Stimulated activated memory B cell treated with anti-CD40 and anti-IgM and Interleukin-4, amounts not matched to agents 10 μg/mL and 1 μg/mL and 100 μg/mL, for 72 hours (primary cell): Measurements from ENCODE around the gene DTNBP1.

Source experiments
- ATAC-seq: fragments of 150-1000 bp; cut with Tn5 transposase; 2 replicates; pipeline ENCODE4 v1.10.0; 2021
- H3K27ac Mint-ChIP-seq: one replicate; pipeline ENCODE4 v1.8.0; 2022; ENCODE audit warnings: mild to moderate bottlenecking, mixed read lengths
- H3K27me3 Mint-ChIP-seq: one replicate; pipeline ENCODE4 v1.8.0; 2022; ENCODE audit warnings: mixed read lengths
- H3K36me3 Mint-ChIP-seq: one replicate; pipeline ENCODE4 v1.8.0; 2022; ENCODE audit warnings: mixed read lengths
- H3K4me1 Mint-ChIP-seq: one replicate; pipeline ENCODE4 v1.8.0; 2022; ENCODE audit warnings: mixed read lengths
- H3K4me3 Mint-ChIP-seq: one replicate; pipeline ENCODE4 v1.8.0; 2022; ENCODE audit warnings: mild to moderate bottlenecking, moderate library complexity, mixed read lengths
- H3K9me3 Mint-ChIP-seq: one replicate; pipeline ENCODE4 v1.8.0; 2022; ENCODE audit warnings: mixed read lengths

DTNBP1 gene

GRCh38 chr6:15484140-15484539 lies 178.7 kb downstream of the DTNBP1 start:
- Mint-ChIP-seq H3K4me3 (no peak overlapping the region), H3K27me3 (no peaks in the 10 kb centered on the region), H3K36me3 (peaks cover 31% of the 10 kb centered on the region), H3K9me3 (no peaks in the 10 kb centered on the region), H3K27ac (no peak overlapping the region), H3K4me1 (peaks cover 36% of the 10 kb centered on the region)
- no peak for ATAC-seq

DNA sequence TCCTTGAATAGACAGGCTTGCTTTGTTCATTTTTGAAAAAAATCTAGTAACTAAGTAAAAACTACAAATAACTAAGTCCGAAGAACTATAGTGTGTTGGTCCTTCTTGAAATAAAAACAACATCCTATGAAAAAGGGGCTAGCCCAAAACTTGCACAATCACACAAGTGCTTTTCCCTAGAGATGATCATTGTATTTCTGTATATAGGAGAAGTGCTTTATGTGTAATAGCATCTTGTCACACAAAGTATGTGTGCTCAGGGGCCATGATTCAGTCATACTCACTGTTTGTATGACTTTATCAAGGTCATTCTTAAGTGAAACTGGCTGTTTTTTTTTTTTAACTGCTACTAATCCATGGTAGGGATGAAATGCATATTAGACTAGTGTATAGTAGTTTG lies 179.8 kb downstream of the DTNBP1 start:
- no peak for ATAC-seq
- Mint-ChIP-seq H3K27ac (no peak overlapping the region), H3K27me3 (no peaks in the 10 kb centered on the region), H3K36me3 (peaks cover 24% of the 10 kb centered on the region), H3K9me3 (no peaks in the 10 kb centered on the region), H3K4me1 (peaks cover 39% of the 10 kb centered on the region), H3K4me3 (no peak overlapping the region)

GRCh38 chr6:15481390-15482291 lies 181.2 kb downstream of the DTNBP1 start:
- no peak overlapping the region for H3K27ac Mint-ChIP-seq
- H3K4me3 Mint-ChIP-seq: no peak overlapping the region

GRCh38 chr6:15480525-15480924 lies 182.3 kb downstream of the DTNBP1 start:
- Mint-ChIP-seq H3K36me3 (peaks cover 18% of the 10 kb centered on the region), H3K9me3 (no peaks in the 10 kb centered on the region), H3K27me3 (no peaks in the 10 kb centered on the region), H3K4me3 (no peak overlapping the region), H3K4me1 (peaks cover 39% of the 10 kb centered on the region), H3K27ac (no peak overlapping the region)
- no peak for ATAC-seq

More at GRCh38 chr6:15481390-15482291, 181.2 kb downstream of the DTNBP1 start:
- Mint-ChIP-seq H3K36me3 (peaks cover 13% of the 10 kb centered on the region), H3K27me3 (no peaks in the 10 kb centered on the region), H3K9me3 (no peaks in the 10 kb centered on the region), H3K4me1 (peaks cover 44% of the 10 kb centered on the region)
- no peak for ATAC-seq

DNA sequence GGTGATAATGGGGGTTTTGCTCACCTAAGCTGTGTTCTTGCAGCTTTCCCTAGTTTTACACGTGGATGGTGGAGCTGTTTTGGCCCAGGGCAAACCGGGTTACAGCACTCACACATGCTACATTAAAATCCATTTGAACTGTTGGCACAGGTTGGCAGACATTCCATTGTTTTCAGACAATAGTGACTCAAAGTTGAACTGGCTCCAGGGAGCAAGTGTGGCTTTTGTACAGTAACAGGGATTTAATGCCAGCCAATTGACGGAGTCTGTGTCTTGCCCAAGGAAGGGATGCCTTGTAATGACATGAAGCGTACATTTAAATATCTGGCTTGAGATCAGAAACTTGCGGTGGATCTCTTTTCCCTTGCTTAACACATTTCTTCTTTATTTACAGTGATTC lies 183.1 kb downstream of the DTNBP1 start:
- no peaks in the 10 kb centered on the region for H3K9me3 Mint-ChIP-seq
- ATAC-seq: no peak
- H3K36me3 Mint-ChIP-seq: peaks cover 26% of the 10 kb centered on the region
- H3K27me3 Mint-ChIP-seq: no peaks in the 10 kb centered on the region
- peaks cover 41% of the 10 kb centered on the region for H3K4me1 Mint-ChIP-seq
- no peak overlapping the region for H3K27ac Mint-ChIP-seq
- no peak overlapping the region for H3K4me3 Mint-ChIP-seq

DNA sequence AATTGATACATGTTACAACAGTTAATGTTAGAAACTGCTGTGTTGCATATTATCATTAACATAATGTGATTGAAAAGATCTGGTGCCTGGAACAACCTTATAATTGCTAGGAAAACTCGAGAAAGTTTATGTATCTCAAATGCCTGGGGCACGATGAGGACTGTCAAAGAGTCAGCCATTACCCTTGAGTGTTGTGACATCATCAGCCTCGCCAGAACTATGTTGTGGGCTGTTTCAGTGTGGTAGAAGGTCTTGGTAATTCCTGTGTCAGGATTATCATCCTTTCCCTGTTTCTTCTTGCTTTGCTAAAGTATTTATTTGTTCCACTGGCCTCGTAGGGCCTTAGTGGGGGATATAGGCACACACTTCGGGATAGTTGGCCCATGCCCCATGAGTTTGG lies 185.1 kb downstream of the DTNBP1 start:
- no peaks in the 10 kb centered on the region for H3K27me3 Mint-ChIP-seq
- H3K36me3 Mint-ChIP-seq: peaks cover 34% of the 10 kb centered on the region
- no peaks in the 10 kb centered on the region for H3K9me3 Mint-ChIP-seq
- no peak overlapping the region for H3K4me3 Mint-ChIP-seq
- H3K4me1 Mint-ChIP-seq: peaks cover 42% of the 10 kb centered on the region
- no peak for ATAC-seq
- H3K27ac Mint-ChIP-seq: no peak overlapping the region

- H3K4me3 Mint-ChIP-seq: no peak overlapping the region
- no peak overlapping the region for H3K27ac Mint-ChIP-seq
- no peaks in the 10 kb centered on the region for H3K9me3 Mint-ChIP-seq
- no peak for ATAC-seq
- H3K27me3 Mint-ChIP-seq: no peaks in the 10 kb centered on the region
- H3K4me1 Mint-ChIP-seq: peaks cover 46% of the 10 kb centered on the region
- H3K36me3 Mint-ChIP-seq: peaks cover 40% of the 10 kb centered on the region
Observed at GRCh38 chr6:15476631-15477380, 186.0 kb downstream of the DTNBP1 start.

GRCh38 chr6:15475872-15476271 lies 187.0 kb downstream of the DTNBP1 start:
- ATAC-seq: no peak
- no peak overlapping the region for H3K4me3 Mint-ChIP-seq
- no peaks in the 10 kb centered on the region for H3K27me3 Mint-ChIP-seq
- H3K4me1 Mint-ChIP-seq: peaks cover 38% of the 10 kb centered on the region
- H3K36me3 Mint-ChIP-seq: peaks cover 33% of the 10 kb centered on the region
- no peaks in the 10 kb centered on the region for H3K9me3 Mint-ChIP-seq
- no peak overlapping the region for H3K27ac Mint-ChIP-seq

- H3K9me3 Mint-ChIP-seq: no peaks in the 10 kb centered on the region
- no peak for ATAC-seq
- H3K36me3 Mint-ChIP-seq: peaks cover 33% of the 10 kb centered on the region
- H3K4me3 Mint-ChIP-seq: no peak overlapping the region
- no peak overlapping the region for H3K27ac Mint-ChIP-seq
- H3K4me1 Mint-ChIP-seq: peaks cover 36% of the 10 kb centered on the region
- H3K27me3 Mint-ChIP-seq: no peaks in the 10 kb centered on the region
Observed at GRCh38 chr6:15475261-15475660, 187.6 kb downstream of the DTNBP1 start.

- H3K9me3 Mint-ChIP-seq: no peaks in the 10 kb centered on the region
- peaks cover 31% of the 10 kb centered on the region for H3K4me1 Mint-ChIP-seq
- no peaks in the 10 kb centered on the region for H3K27me3 Mint-ChIP-seq
- peaks cover 32% of the 10 kb centered on the region for H3K36me3 Mint-ChIP-seq
- ATAC-seq: no peak
- H3K4me3 Mint-ChIP-seq: no peak overlapping the region
- H3K27ac Mint-ChIP-seq: no peak overlapping the region
Observed at GRCh38 chr6:15474196-15474595, 188.6 kb downstream of the DTNBP1 start.

DNA sequence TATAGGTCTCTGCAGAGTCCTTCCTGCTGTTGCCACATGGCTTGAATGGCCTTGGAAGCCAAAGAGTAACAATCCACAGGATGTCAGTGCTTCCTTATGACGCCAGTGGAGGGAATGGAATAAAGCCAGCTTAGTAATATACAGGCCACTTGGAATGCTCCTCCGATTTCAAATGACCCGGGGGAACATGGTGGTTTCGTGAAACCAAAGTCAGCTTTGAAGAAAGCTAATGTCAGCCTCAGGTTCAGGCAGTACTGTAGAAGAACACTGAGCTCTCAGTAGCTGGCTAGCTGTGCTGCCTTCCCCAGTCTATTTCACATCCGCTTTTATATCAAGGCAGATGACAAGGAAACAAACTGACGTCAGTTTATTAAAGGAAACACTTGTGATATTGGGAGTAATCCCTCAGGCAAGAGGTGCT lies 189.1 kb downstream of the DTNBP1 start:
- no peak overlapping the region for H3K4me3 Mint-ChIP-seq
- H3K27me3 Mint-ChIP-seq: no peaks in the 10 kb centered on the region
- no peak overlapping the region for H3K27ac Mint-ChIP-seq
- ATAC-seq: no peak
- H3K4me1 Mint-ChIP-seq: peaks cover 27% of the 10 kb centered on the region
- H3K36me3 Mint-ChIP-seq: peaks cover 28% of the 10 kb centered on the region
- H3K9me3 Mint-ChIP-seq: no peaks in the 10 kb centered on the region

DNA sequence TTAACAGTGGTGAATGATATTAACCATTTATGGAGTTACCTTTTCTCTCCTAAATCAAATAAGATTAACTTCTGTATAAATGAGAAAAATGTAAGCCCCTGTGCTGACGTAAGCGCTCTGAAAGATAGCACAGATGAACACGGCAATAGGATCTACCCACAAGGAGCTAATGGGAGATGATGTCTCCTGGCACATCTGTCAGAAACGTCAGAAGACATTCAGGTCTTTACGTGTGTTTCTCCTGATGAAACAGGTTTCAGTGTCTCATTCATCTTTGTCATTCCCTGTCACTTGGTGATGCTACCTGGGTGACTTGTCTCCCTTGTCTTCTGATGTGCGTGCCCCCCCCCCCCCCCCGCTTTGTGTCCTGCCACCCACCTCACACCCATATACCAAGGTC lies 189.7 kb downstream of the DTNBP1 start:
- no peak overlapping the region for H3K27ac Mint-ChIP-seq
- peaks cover 27% of the 10 kb centered on the region for H3K36me3 Mint-ChIP-seq
- no peak for ATAC-seq
- H3K4me1 Mint-ChIP-seq: peaks cover 26% of the 10 kb centered on the region
- H3K27me3 Mint-ChIP-seq: no peaks in the 10 kb centered on the region
- no peak overlapping the region for H3K4me3 Mint-ChIP-seq
- no peaks in the 10 kb centered on the region for H3K9me3 Mint-ChIP-seq
